Suprapubic skin (tissue), 4 donors: ENCODE results near the gene NRSN2. TPM values are rescaled to one million over a fixed set of nuclear protein-coding genes. Genes with fewer than 3 reads are reported as not detected.

Experiments used
- DNase-seq, 2 donors: peaks; one replicate each; pipeline ENCODE4 v3.0.0-alpha.2; 2019; ENCODE audit warnings: low spot score in 2 of 2
- H3K27ac ChIP-seq: fragments of 200-600 bp; sonication (generic); one replicate; pipeline ENCODE4 v1.5.1; 2019
- H3K27me3 ChIP-seq: fragments of 200-600 bp; sonication (generic); one replicate; pipeline ENCODE4 v1.5.1; 2019
- H3K36me3 ChIP-seq: fragments of 200-600 bp; sonication (generic); one replicate; pipeline ENCODE4 v1.5.1; 2019
- H3K4me1 ChIP-seq: fragments of 200-600 bp; sonication (generic); one replicate; pipeline ENCODE4 v1.5.1; 2019
- H3K4me3 ChIP-seq: fragments of 200-600 bp; sonication (generic); one replicate; pipeline ENCODE4 v1.5.1; 2019; ENCODE audit warnings: mild to moderate bottlenecking
- H3K9me3 ChIP-seq: fragments of 200-600 bp; sonication (generic); one replicate; pipeline ENCODE4 v1.5.1; 2019
- EP300 ChIP-seq: sonication (generic); formaldehyde crosslinking; IDR thresholded peaks from one replicate; pipeline ENCODE4 v1.6.1; 2017; ENCODE audit warnings: antibody characterized with exemption
- POLR2A ChIP-seq, 2 donors: fragments of 450-650 bp; IDR thresholded peaks; one replicate each; pipeline ENCODE4 v1.6.1; 2017; ENCODE audit warnings: antibody characterized with exemption in 2 of 2, mild to moderate bottlenecking in 2 of 2, moderate library complexity in 2 of 2
- POLR2AphosphoS5 ChIP-seq, 3 donors: sonication (generic); formaldehyde crosslinking; IDR thresholded peaks; one replicate each; pipeline ENCODE4 v1.6.1; 2017; ENCODE audit warnings: antibody characterized with exemption in 3 of 3
- WGBS: methylation state at CpG from one replicate; pipeline ENCODE4 v1.1.5; 2018; 5-methylcytosine and 5-hydroxymethylcytosine counted together
- total RNA-seq, 4 donors: library from RNA; depleted of rRNA; stranded (reverse); fragments of >200 nt; gene quantifications; one replicate each; pipeline ENCODE4 v1.1.0, GENCODE V29; 2016
- TF ChIP-seq, protein P1 (sequence below), 2 donors: fragments of 200-600 bp in 1 of 2; fragments of 450-650 bp in 1 of 2; sonication (generic) in 1 of 2; IDR thresholded peaks; one replicate each; pipeline ENCODE4 v1.5.1; 2016 to 2019; ENCODE audit warnings: antibody characterized with exemption in 2 of 2, mild to moderate bottlenecking in 1 of 2, moderate library complexity in 1 of 2

Gene NRSN2
- total RNA-seq, 4 donors from 2014 or later, result 8.1 to 11.4 (median 10.9) TPM

DNA sequence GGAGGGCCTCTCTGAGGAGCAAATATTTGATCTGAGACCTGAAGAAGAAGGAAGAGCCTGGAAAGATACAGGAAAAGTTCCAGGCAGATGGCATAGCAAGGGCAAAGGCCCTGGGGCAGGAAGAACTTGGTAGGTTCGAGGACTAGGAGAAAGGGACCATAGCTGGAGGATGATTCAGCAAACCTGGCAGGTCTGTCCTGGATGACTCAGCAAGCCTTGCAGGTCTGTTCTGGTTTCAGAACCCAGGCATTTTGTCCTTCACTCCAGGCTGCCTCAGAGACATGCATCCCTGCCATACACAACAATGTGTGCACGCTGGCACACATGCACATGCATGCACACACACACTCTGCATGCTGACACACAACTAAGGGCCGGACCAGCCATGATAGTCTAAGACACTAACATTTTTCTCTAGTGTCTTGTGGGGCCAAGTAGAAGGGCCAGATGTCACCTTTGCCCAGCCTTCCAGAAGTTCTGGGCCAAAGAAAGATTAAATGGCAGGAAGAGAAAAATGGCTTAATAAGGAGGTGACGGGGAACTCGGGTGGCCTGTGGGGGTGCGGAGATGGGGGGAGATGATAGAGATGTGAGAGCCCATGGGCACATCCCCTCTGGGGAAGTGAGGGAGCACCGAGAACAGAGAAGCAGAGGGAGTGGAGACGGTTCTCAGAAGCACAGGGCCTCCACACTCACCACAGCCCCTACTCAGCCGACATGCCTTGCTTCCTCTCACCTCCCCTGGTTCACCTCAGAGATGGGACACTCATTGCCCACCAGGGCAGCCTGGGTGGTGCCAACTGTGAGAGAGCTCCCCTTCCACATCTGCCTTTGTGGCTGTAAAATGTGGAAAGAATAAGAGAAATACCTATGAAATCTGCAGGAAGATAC, 18.2 kb downstream of the NRSN2 start:
- H3K27me3 ChIP-seq, result no peaks in the 10 kb centered on the region
- H3K4me3 ChIP-seq, result no peak overlapping the region
- TF ChIP-seq, protein P1, sequence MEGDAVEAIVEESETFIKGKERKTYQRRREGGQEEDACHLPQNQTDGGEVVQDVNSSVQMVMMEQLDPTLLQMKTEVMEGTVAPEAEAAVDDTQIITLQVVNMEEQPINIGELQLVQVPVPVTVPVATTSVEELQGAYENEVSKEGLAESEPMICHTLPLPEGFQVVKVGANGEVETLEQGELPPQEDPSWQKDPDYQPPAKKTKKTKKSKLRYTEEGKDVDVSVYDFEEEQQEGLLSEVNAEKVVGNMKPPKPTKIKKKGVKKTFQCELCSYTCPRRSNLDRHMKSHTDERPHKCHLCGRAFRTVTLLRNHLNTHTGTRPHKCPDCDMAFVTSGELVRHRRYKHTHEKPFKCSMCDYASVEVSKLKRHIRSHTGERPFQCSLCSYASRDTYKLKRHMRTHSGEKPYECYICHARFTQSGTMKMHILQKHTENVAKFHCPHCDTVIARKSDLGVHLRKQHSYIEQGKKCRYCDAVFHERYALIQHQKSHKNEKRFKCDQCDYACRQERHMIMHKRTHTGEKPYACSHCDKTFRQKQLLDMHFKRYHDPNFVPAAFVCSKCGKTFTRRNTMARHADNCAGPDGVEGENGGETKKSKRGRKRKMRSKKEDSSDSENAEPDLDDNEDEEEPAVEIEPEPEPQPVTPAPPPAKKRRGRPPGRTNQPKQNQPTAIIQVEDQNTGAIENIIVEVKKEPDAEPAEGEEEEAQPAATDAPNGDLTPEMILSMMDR (IDR thresholded peaks at IDR 0.05), result no peak
- no peak for TF ChIP-seq POLR2A (IDR thresholded peaks at IDR 0.05)
- no peak for TF ChIP-seq EP300
- no peak for TF ChIP-seq POLR2AphosphoS5 (IDR thresholded peaks at IDR 0.05)
- peaks cover 48% of the 10 kb centered on the region for H3K4me1 ChIP-seq
- no peaks in the 10 kb centered on the region for H3K9me3 ChIP-seq
- no peaks in the 10 kb centered on the region for H3K36me3 ChIP-seq
- H3K27ac ChIP-seq, result no peak overlapping the region
- no peak for DNase-seq
- 63% methylated on average over 9 of the region's 9 CpGs for WGBS

- Histone ChIP-seq H3K27me3 (no peaks in the 10 kb centered on the region), H3K4me3 (no peak overlapping the region), H3K9me3 (no peaks in the 10 kb centered on the region), H3K4me1 (peaks cover 40% of the 10 kb centered on the region), H3K27ac (no peak overlapping the region), H3K36me3 (no peaks in the 10 kb centered on the region)
- DNase-seq, result no peak
- WGBS, result 28% methylated on average over 7 of the region's 7 CpGs
- TF ChIP-seq EP300, result no peak
- TF ChIP-seq POLR2AphosphoS5 (IDR thresholded peaks at IDR 0.05), result no peak
- TF ChIP-seq POLR2A (IDR thresholded peaks at IDR 0.05), result no peak
- TF ChIP-seq, protein P1 (IDR thresholded peaks at IDR 0.05), result no peak
Measured at GRCh38 chr20:366041-366718, 19.3 kb downstream of the NRSN2 start.

DNA sequence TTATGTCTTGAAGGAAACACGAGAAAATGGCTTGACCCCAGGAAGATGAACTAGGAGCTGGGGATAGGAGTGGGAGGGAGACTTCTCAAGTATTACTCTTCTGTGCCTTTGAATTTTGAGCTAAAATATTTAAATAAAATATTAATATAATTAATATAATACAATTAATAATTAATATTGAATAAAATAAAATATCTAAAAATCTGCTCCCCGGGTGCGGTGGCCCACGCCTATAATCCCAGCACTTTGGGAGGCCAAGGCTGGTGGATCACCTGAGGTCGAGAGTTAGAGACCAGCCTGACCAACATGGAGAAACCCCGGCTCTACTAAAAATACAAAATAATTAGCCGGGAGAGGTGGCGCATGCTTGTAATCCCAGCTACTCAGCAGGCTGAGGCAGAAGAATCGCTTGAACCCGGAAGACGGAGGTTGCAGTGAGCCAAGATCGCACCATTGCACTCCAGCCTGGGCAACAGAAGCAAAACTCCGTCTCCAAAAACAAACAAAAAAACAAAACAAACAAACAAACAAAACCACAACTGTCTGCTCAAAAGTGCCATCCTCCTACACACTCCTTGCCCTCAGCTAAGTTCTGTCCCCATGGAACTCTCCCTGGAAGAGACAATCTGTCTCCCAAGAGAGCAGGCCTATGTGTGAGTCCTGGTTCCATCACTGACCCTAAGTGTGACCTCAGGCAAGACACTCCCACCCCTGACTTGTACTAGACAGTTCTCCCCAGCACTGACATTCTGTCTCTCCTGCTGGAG, 20.0 kb downstream of the NRSN2 start:
- Histone ChIP-seq H3K4me1 (peaks cover 42% of the 10 kb centered on the region), H3K27me3 (no peaks in the 10 kb centered on the region), H3K36me3 (no peaks in the 10 kb centered on the region), H3K27ac (no peak overlapping the region), H3K4me3 (no peak overlapping the region), H3K9me3 (no peaks in the 10 kb centered on the region)
- no peak for TF ChIP-seq POLR2AphosphoS5 (IDR thresholded peaks at IDR 0.05)
- no peak for TF ChIP-seq POLR2A (IDR thresholded peaks at IDR 0.05)
- TF ChIP-seq EP300, result no peak
- TF ChIP-seq, protein P1 (IDR thresholded peaks at IDR 0.05), result no peak
- 68% methylated on average over 13 of the region's 13 CpGs for WGBS
- DNase-seq, result no peak

DNA sequence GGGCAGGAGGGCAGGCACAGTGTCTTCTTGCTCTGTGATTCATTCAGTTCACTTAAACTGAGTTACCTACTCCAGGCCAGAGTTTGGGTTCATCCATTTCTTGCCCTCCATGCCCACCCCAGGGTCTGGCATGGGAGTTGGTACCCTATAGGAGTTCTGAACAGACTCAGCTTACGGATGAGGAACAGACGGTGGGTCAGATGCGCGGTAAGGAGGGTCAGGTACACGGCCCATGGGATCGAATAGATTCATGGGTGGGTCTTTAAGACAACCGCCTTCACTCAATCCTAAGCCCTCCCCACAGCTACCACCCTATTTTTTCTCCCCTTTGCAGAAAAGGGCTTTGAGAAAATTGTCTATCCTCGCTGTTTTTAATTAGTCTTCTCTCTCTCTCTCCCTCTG, 20.6 kb downstream of the NRSN2 start:
- no peak overlapping the region for H3K27ac ChIP-seq
- peaks cover 41% of the 10 kb centered on the region for H3K4me1 ChIP-seq
- TF ChIP-seq POLR2AphosphoS5 (IDR thresholded peaks at IDR 0.05) (no peak), EP300 (no peak), POLR2A (IDR thresholded peaks at IDR 0.05) (no peak)
- TF ChIP-seq, protein P1 (IDR thresholded peaks at IDR 0.05), result no peak
- no peaks in the 10 kb centered on the region for H3K27me3 ChIP-seq
- no peak for DNase-seq
- 60% methylated on average over 8 of the region's 8 CpGs for WGBS
- no peak overlapping the region for H3K4me3 ChIP-seq
- H3K36me3 ChIP-seq, result no peaks in the 10 kb centered on the region
- no peaks in the 10 kb centered on the region for H3K9me3 ChIP-seq
